ENCODE data around the gene RAB27A.
A peak's percentile ranks its signal among the peaks of the same experiment; 100 is the strongest.

Gene RAB27A

GRCh38 chr15:55221090-55222011, 68.3 kb downstream of the RAB27A start:
- DNase-seq = no peak

- DNase-seq = no peak
Observed at GRCh38 chr15:55220606-55221005, 69.0 kb downstream of the RAB27A start.

- DNase-seq = no peak
Observed at GRCh38 chr15:55218056-55218455, 71.6 kb downstream of the RAB27A start.

DNA sequence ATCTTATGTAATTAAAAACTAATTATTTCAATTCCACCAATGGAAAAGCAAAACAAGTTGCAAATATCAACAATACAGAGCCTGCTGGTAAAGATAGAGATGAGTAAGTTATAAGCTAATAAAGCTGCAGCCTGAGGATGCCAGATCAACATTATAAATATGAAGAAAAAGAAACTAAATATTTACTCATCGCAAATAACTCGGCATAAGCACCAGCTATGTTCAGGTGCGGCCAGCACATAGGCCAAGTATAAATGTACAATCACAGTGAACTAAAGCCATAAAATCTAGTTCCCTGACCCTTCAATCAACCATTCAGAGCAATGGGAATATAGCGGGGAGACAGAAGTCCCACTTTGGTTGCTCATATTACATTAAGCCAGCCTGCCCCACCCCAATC, 85.1 kb downstream of the RAB27A start:
- DNase-seq = no peak

- no peak for DNase-seq
Observed at GRCh38 chr15:55202206-55202605, 87.4 kb downstream of the RAB27A start.

DNA sequence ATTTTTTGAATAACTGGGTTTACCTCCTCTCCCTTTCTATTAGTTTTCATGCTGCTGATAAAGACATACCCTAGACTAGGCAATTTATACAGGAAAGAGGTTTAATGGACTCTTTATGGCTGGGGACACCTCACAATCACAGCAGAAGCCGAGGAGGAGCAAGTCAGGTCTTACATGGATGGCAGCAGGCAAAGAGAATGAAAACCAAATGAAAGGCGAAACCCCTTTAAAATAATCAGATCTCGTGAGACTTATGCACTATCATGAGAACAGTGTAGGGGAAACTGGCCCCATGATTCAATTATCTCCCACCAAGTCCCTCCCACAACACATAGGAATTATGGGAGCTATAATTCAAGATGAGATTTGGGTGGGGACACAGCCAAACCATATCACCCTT, 90.9 kb downstream of the RAB27A start:
- no peak for DNase-seq

- DNase-seq = no peak
Observed at GRCh38 chr15:55197719-55198118, 91.9 kb downstream of the RAB27A start.

DNA sequence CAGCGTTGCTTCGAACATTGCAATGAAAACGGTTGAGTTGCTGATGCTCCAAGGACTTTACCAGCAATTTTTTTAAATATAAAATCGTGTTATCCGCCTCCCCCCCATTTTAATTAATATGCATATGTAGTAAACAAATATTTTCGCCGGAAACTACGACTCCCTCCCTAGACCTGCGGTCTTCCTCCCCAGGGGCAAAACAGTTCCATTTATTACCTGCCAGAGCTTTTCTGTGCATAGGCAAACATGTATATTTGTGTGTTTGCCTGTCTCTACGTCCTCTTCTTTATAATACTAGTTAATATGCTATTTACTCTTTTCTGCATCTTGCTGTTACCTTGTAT, 92.3 kb downstream of the RAB27A start:
- no peak for DNase-seq

- DNase-seq = peak; percentile 94
Observed at GRCh38 chr15:55196458-55197361, 92.9 kb downstream of the RAB27A start, which contains the start of gene RSL24D1. RSL24D1 (minus strand) TSS chr15:55196941; CDS start chr15:55196890, 51 bp downstream.

- no peak for DNase-seq
Observed at GRCh38 chr15:55195996-55196395, 93.6 kb downstream of the RAB27A start.

DNA sequence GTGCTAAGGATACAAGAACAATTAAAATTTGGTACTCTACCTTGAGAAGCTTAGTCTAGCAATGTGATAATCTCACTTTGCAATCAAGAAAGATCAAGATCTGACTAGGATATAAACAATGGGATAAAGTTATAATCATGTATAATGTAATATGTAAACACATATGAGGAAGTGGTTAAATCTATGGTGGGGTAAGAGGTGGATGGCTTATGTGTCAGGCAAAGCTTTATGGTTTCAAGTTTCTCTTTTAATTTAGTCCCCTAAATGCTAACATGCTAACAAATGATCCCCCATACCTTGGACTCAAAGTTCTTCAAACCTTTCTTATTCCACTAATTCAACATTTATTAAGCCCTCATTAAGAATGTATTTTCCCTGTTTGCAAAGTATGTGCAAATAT, 95.4 kb downstream of the RAB27A start:
- DNase-seq = no peak

GRCh38 chr15:55186331-55186730, 103.3 kb downstream of the RAB27A start:
- no peak for DNase-seq

GRCh38 chr15:55183679-55184078, 105.9 kb downstream of the RAB27A start:
- no peak for DNase-seq

DNA sequence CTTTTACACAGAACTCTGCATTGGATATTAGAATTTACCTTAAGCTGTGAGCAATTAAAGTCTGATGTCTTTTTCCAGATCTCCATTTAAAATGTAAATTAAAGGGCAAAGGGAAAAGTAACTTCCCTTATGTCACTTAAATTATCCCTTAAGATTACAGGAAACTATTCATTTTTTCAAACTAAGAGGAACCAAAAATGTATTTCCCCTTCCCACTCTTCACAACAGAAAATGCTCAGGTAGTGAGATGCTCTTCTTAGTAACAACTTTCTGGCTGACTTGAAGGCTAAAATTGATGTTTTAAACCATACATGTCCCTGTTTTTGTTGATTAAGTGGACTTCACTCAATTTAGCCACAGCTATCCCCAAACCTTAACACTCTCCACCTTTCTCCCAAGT, 110.5 kb downstream of the RAB27A start:
- no peak for DNase-seq

DNA sequence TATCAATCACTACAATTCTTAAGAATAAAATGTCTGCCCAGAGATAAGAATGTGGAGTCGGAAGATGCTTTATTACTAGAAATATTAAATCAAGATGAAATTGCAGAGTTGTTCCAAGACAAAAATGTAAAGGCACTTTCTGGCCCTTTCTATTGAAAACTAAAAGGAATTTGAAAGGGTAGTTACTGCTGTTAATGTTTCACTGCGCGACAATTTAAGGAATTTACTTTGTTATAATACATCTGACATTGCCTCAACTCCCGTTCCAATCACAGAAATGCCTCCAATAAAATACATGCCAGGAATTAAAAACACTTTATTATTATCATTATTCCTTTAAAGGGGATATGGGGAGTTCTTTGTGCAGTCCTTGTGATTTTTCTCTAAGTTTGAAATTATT, 119.3 kb downstream of the RAB27A start:
- no peak for DNase-seq

DNA sequence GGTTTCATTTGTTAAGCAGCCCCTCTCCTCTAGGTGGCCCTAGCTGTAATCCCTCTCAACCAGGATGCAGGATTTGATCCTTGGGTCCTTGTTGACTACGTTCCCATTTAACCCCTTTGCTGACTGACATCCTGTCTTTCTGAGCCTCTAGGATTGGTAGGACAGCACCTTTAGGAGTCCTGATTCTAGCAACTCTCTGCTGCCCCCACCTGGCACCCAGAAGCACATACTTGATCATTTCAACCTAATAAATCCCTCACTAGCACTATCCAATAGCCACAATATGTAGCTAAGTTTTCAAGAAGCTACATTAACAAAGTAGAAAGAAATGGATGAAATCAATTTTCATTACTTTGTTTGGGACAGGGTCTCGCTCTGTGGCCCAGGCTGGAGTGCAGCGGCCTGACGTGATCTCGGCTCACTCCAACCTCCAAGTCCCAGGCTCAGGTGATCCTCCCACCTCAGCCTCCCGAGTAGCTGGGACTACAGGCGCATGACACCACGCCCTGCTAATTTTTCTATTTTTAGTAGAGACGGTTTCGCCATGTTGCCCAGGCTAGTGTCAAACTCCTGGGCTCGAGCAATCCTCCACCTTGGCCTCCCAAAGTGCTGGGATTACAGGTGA, 121.2 kb downstream of the RAB27A start:
- no peak for DNase-seq

- DNase-seq = no peak
Observed at GRCh38 chr15:55164284-55164683, 125.3 kb downstream of the RAB27A start.
